H1 (cell line): ENCODE measurements around the gene PTPRG. TPM values are rescaled to one million over a fixed set of nuclear protein-coding genes. Genes with fewer than 3 reads are reported as not detected.

Experiments
- CTCF ChIA-PET: fragments of 300-600 bp; sonication (Branson Sonifier 250); formaldehyde crosslinking; loops from one replicate; lab custom pipeline; 2021; ENCODE audit not compliant: partially characterized antibody; lab: Charles Lee
- POLR2A ChIA-PET: fragments of 300-600 bp; sonication (Branson Sonifier 250); formaldehyde crosslinking; loops from one replicate; lab custom pipeline; 2021; ENCODE audit warnings: inconsistent platforms; ENCODE audit not compliant: partially characterized antibody; lab: Charles Lee
- DNase-seq, 2 experiments: peaks; one replicate each; pipeline versions ENCODE4 v3.0.0 to v3.0.0-alpha.2; 2010 to 2022; ENCODE audit warnings: low spot score in 2 of 2, low read depth in 1 of 2, mixed read lengths in 1 of 2
- FAIRE-seq: peaks from 2 replicates; lab custom pipeline; 2011; peaks lifted over from hg19 to GRCh38; lab: Jason Lieb, UNC
- H2AFZ ChIP-seq: 2 replicates; pipeline ENCODE4 v1.8.1; 2012; ENCODE audit warnings: low read length, inconsistent platforms
- H2AK5ac ChIP-seq: 2 replicates; pipeline ENCODE4 v1.6.1; 2013; ENCODE audit warnings: low read depth, low read length
- H2BK120ac ChIP-seq: replicated peaks from 2 replicates; pipeline ENCODE3; 2013; ENCODE audit warnings: low read depth, low read length, inconsistent platforms
- H2BK12ac ChIP-seq: 2 replicates; pipeline ENCODE4 v1.6.1; 2013; ENCODE audit warnings: low read depth, low read length
- H2BK15ac ChIP-seq: 2 replicates; pipeline ENCODE4 v1.6.1; 2013; ENCODE audit warnings: low read length
- H2BK20ac ChIP-seq: 2 replicates; pipeline ENCODE4 v1.6.1; 2013; ENCODE audit warnings: low read length
- H2BK5ac ChIP-seq: 2 replicates; pipeline ENCODE4 v1.6.1; 2013; ENCODE audit warnings: low read depth, low read length
- H3K14ac ChIP-seq: 2 replicates; pipeline ENCODE4 v1.6.1; 2013; ENCODE audit warnings: inconsistent platforms; ENCODE audit not compliant: insufficient read length
- H3K18ac ChIP-seq: 2 replicates; pipeline ENCODE4 v1.6.1; 2013; ENCODE audit warnings: low read length; ENCODE audit errors: extremely low read depth
- H3K23ac ChIP-seq: 2 replicates; pipeline ENCODE4 v1.6.1; 2013; ENCODE audit warnings: inconsistent platforms; ENCODE audit not compliant: insufficient read length
- H3K23me2 ChIP-seq: 2 replicates; pipeline ENCODE4 v1.6.1; 2013; ENCODE audit warnings: low read depth, low read length
- H3K27ac ChIP-seq: 2 replicates; pipeline ENCODE4 v1.6.1; 2011; ENCODE audit warnings: low read depth, low read length, inconsistent platforms
- H3K27me3 ChIP-seq, 4 experiments: replicated peaks in 1 of 4; 1 replicate in 1 of 4; 2 replicates in 3 of 4; pipeline versions ENCODE4 v1.6.1 to v1.8.1; 2011 to 2013; ENCODE audit warnings: low read length in 3 of 4, mild to moderate bottlenecking in 3 of 4, inconsistent platforms in 2 of 4, mixed read lengths in 2 of 4, moderate library complexity in 1 of 4; ENCODE audit not compliant: control insufficient read depth in 3 of 4, insufficient read depth in 3 of 4; ENCODE audit errors: extremely low read depth in 1 of 4
- H3K36me3 ChIP-seq, 4 experiments: 2 replicates each; pipeline versions ENCODE4 v1.6.1 to v1.8.1; 2011 to 2013; ENCODE audit warnings: mild to moderate bottlenecking in 4 of 4, low read length in 3 of 4, moderate library complexity in 2 of 4, control low read depth in 1 of 4, inconsistent platforms in 1 of 4; ENCODE audit not compliant: insufficient read depth in 4 of 4, control insufficient read depth in 2 of 4
- H3K4ac ChIP-seq: replicated peaks from 2 replicates; pipeline ENCODE3; 2013; ENCODE audit warnings: low read length, low read depth, mixed read lengths, inconsistent platforms; ENCODE audit not compliant: insufficient read length
- H3K4me1 ChIP-seq, 4 experiments: replicated peaks in 1 of 4; 1 replicate in 1 of 4; 2 replicates in 3 of 4; pipeline versions ENCODE4 v1.6.1 to v1.8.1; 2011 to 2013; ENCODE audit warnings: low read length in 3 of 4, inconsistent platforms in 2 of 4, mixed read lengths in 1 of 4; ENCODE audit not compliant: insufficient read depth in 4 of 4, control insufficient read depth in 3 of 4
- H3K4me2 ChIP-seq, 2 experiments: 2 replicates each; pipeline versions ENCODE4 v1.6.1 to v1.8.1; 2011 to 2013; ENCODE audit warnings: low read depth in 2 of 2, low read length in 2 of 2, control low read depth in 1 of 2, inconsistent platforms in 1 of 2, mild to moderate bottlenecking in 1 of 2; ENCODE audit not compliant: insufficient read depth in 1 of 2
- H3K4me3 ChIP-seq, 4 experiments: fragments of 200-600, 300-600 bp in 1 of 4; sonication (generic), shearing (Covaris generic), sonication (Bioruptor Twin) in 1 of 4; 2 replicates each; pipeline versions ENCODE4 v1.5.1 to v1.8.1; 2011 to 2016; ENCODE audit warnings: low read length in 4 of 4, low read depth in 3 of 4, control low read depth in 2 of 4, inconsistent platforms in 2 of 4, mild to moderate bottlenecking in 2 of 4, mixed read lengths in 1 of 4, moderate library complexity in 1 of 4; ENCODE audit not compliant: insufficient read depth in 2 of 4; ENCODE audit errors: extremely low read depth in 1 of 4
- H3K56ac ChIP-seq: replicated peaks from 2 replicates; pipeline ENCODE3; 2013; ENCODE audit warnings: low read depth, mild to moderate bottlenecking, mixed read lengths, low read length, inconsistent platforms; ENCODE audit not compliant: insufficient read length
- H3K79me1 ChIP-seq: 2 replicates; pipeline ENCODE4 v1.6.1; 2013; ENCODE audit warnings: low read depth, low read length, control low read depth
- H3K79me2 ChIP-seq, 2 experiments: 2 replicates each; pipeline versions ENCODE4 v1.6.1 to v1.8.1; 2012 to 2013; ENCODE audit warnings: low read length in 2 of 2, mild to moderate bottlenecking in 2 of 2, inconsistent platforms in 1 of 2; ENCODE audit not compliant: insufficient read depth in 2 of 2, control insufficient read depth in 1 of 2
- H3K9ac ChIP-seq, 4 experiments: replicated peaks in 1 of 4; 1 replicate in 1 of 4; 2 replicates in 3 of 4; pipeline versions ENCODE4 v1.6.1 to v1.8.1; 2011 to 2013; ENCODE audit warnings: low read depth in 3 of 4, low read length in 3 of 4, control low read depth in 2 of 4, mild to moderate bottlenecking in 2 of 4, moderate library complexity in 2 of 4, inconsistent platforms in 1 of 4; ENCODE audit errors: extremely low read depth in 1 of 4
- H3K9me3 ChIP-seq, 2 experiments: 2 replicates each; pipeline versions ENCODE4 v1.6.1 to v1.8.1; 2012 to 2013; ENCODE audit warnings: mild to moderate bottlenecking in 2 of 2, moderate library complexity in 2 of 2, control low read depth in 1 of 2, inconsistent platforms in 1 of 2, low read depth in 1 of 2, low read length in 1 of 2, mixed read lengths in 1 of 2; ENCODE audit not compliant: insufficient read depth in 2 of 2
- H4K20me1 ChIP-seq, 2 experiments: replicated peaks in 1 of 2; 2 replicates each; pipeline versions ENCODE3 to v1.8.1; 2011 to 2013; ENCODE audit warnings: inconsistent platforms in 2 of 2, low read length in 2 of 2, mild to moderate bottlenecking in 1 of 2; ENCODE audit not compliant: insufficient read depth in 2 of 2, control insufficient read depth in 1 of 2
- H4K5ac ChIP-seq: 2 replicates; pipeline ENCODE4 v1.6.1; 2013; ENCODE audit warnings: low read length, low read depth, mixed read lengths, inconsistent platforms; ENCODE audit not compliant: insufficient read length
- H4K8ac ChIP-seq: 2 replicates; pipeline ENCODE4 v1.8.0; 2013; ENCODE audit warnings: mild to moderate bottlenecking, moderate library complexity, low read length, inconsistent platforms; ENCODE audit not compliant: insufficient read depth; ENCODE audit errors: extremely low read depth
- H4K91ac ChIP-seq: replicated peaks from 2 replicates; pipeline ENCODE3; 2013; ENCODE audit warnings: low read length, mixed read lengths, inconsistent platforms; ENCODE audit not compliant: insufficient read length
- ASH2L ChIP-seq: fragments of 200-600, 300-600 bp; sonication (generic); IDR thresholded peaks from one replicate; pipeline ENCODE4 v1.7.1; 2017; ENCODE audit warnings: low read length
- ATF2 ChIP-seq: IDR thresholded peaks from 2 replicates; pipeline ENCODE4 v1.6.1; 2012; ENCODE audit warnings: low read length, inconsistent platforms
- CREB1 ChIP-seq: IDR thresholded peaks from 2 replicates; pipeline ENCODE4 v1.6.1; 2012; ENCODE audit warnings: inconsistent platforms
- HDAC6 ChIP-seq: IDR thresholded peaks from one replicate; pipeline ENCODE4 v1.7.1; 2012; ENCODE audit warnings: low read depth, mild to moderate bottlenecking, inconsistent platforms, low read length, moderate library complexity
- MAX ChIP-seq: IDR thresholded peaks from 2 replicates; pipeline ENCODE4 v1.6.1; 2012; ENCODE audit warnings: inconsistent platforms
- PHF8 ChIP-seq: fragments of 200-600 bp; sonication (generic); conservative IDR thresholded peaks from 2 replicates; pipeline ENCODE4 v1.7.1; 2012; ENCODE audit warnings: low read depth, mild to moderate bottlenecking, inconsistent platforms, low read length, moderate library complexity
- RFX5 ChIP-seq: IDR thresholded peaks from 2 replicates; pipeline ENCODE4 v1.6.1; 2011; ENCODE audit warnings: low read depth, low read length, improper control_type of control experiment, borderline replicate concordance
- SAP30 ChIP-seq: fragments of 300-600 bp; sonication (generic); IDR thresholded peaks from 2 replicates; pipeline ENCODE4 v1.7.1; 2012; ENCODE audit warnings: low read length, moderate library complexity, mild to moderate bottlenecking, inconsistent platforms; ENCODE audit not compliant: insufficient read depth, insufficient replicate concordance
- TAF7 ChIP-seq: optimal IDR thresholded peaks from 2 replicates; pipeline ENCODE3; 2011; ENCODE audit warnings: low read depth, mild to moderate bottlenecking, inconsistent platforms, low read length, moderate library complexity, borderline replicate concordance
- USF2 ChIP-seq: IDR thresholded peaks from 2 replicates; pipeline ENCODE4 v1.6.1; 2011; ENCODE audit warnings: low read length, improper control_type of control experiment
- WGBS, 2 experiments: shearing (Covaris generic) in 1 of 2; methylation state at CpG; one replicate each; pipeline versions ENCODE4 v1.1.6 to v1.1.7; 2013 to 2015; ENCODE audit warnings: low lambda C conversion rate in 2 of 2, mixed read lengths in 2 of 2, inconsistent platforms in 1 of 2, low coverage in 1 of 2, missing lambda C conversion rate in 1 of 2; ENCODE audit not compliant: insufficient replicate concordance in 2 of 2, insufficient coverage in 1 of 2, insufficient read length in 1 of 2; ENCODE audit errors: extremely low coverage in 1 of 2, missing lambda C conversion rate in 1 of 2; 5-methylcytosine and 5-hydroxymethylcytosine counted together
- polyA plus RNA-seq, 7 experiments: library from polyadenylated mRNA; depleted of rRNA in 3 of 7; stranded (reverse) in 5 of 7; unstranded in 2 of 7; fragments of >200 nt in 5 of 7; fragments of 200-250 nt in 2 of 7; gene quantifications; 1 replicate in 5 of 7; 2 replicates in 1 of 7; 4 replicates in 1 of 7; pipeline versions ENCODE4 v1.2.1 to v1.2.3, GENCODE V29; 2011 to 2013; ENCODE audit warnings: missing spikeins in 2 of 7, mixed read lengths in 2 of 7
- total RNA-seq: library from RNA; stranded (reverse); fragmentation: NEBNext Ultra II Directional; extraction: Animal tissue kit (Norgen Biotek cat#: 25700); gene quantifications from 2 replicates; pipeline ENCODE4 v1.2.1, GENCODE V29; 2021

Gene PTPRG
- total and polyA plus RNA-seq, 2 of the 8 experiments (the other 6 are each of a cell fraction or from before 2014, with no cell fraction given), result 23.3 to 96.2 TPM

GRCh38 chr3:61662861-61663260, 101.5 kb downstream of the PTPRG start:
- H4K91ac ChIP-seq, result no peak overlapping the region
- POLR2A ChIA-PET, result interaction anchor here (1.4 to 2.3 kb wide), 3 partner anchors 10 to 101 kb away, joined by 3 to 7 read pairs (median 7); partner anchors contain the start of gene PTPRG
- H3K9ac ChIP-seq, result no peak overlapping the region
- no peak overlapping the region for H4K5ac ChIP-seq
- WGBS, 2 experiments, result 91% methylated on average over 8 of the region's 8 CpGs; no CpG with 5 or more reads in 1 of the 2 experiments
- peaks cover 12 to 23% of the 10 kb centered on the region in 2 experiments for H4K20me1 ChIP-seq
- no peak overlapping the region for H2BK20ac ChIP-seq
- no peak overlapping the region; the same call in 1 of the 2 replicates for H2BK12ac ChIP-seq
- no peak overlapping the region for H2AK5ac ChIP-seq
- no peak overlapping the region for H2BK5ac ChIP-seq
- no peak overlapping the region for H3K4ac ChIP-seq
- no peak overlapping the region for H2AFZ ChIP-seq
- no peak for TF ChIP-seq PHF8
- TF ChIP-seq HDAC6, result no peak
- no peak for TF ChIP-seq ATF2
- no peak for TF ChIP-seq CREB1
- TF ChIP-seq MAX, result no peak
- TF ChIP-seq RFX5, result no peak
- TF ChIP-seq USF2, result no peak
- TF ChIP-seq SAP30, result no peak
- TF ChIP-seq TAF7, result no peak
- TF ChIP-seq ASH2L, result no peak
- H3K36me3 ChIP-seq, result peaks cover 0 to 5% (median 0%) of the 10 kb centered on the region in 4 experiments; a peak in 1 of 8 replicates
- no peak overlapping the region; a peak in 1 of 4 replicates for H3K4me2 ChIP-seq
- no peak overlapping the region for H4K8ac ChIP-seq
- DNase-seq, result no peak
- no peak overlapping the region for H3K4me3 ChIP-seq
- no peak for FAIRE-seq
- no peaks in the 10 kb centered on the region for H3K9me3 ChIP-seq
- CTCF ChIA-PET, result interaction anchor here (0.6 to 1.1 kb wide), 3 partner anchors 99 to 270 kb away, joined by 3 to 4 read pairs (median 3); no protein-coding TSS in a partner anchor
- H3K79me2 ChIP-seq, result peaks cover 10 to 98% of the 10 kb centered on the region in 2 experiments
- no peak overlapping the region for H2BK15ac ChIP-seq
- H3K23me2 ChIP-seq, result no peaks in the 10 kb centered on the region
- no peak overlapping the region for H3K56ac ChIP-seq
- no peak overlapping the region for H3K23ac ChIP-seq
- H3K18ac ChIP-seq, result no peak overlapping the region
- H2BK120ac ChIP-seq, result no peak overlapping the region
- no peak overlapping the region for H3K14ac ChIP-seq
- peaks cover 12% of the 10 kb centered on the region for H3K79me1 ChIP-seq
- H3K4me1 ChIP-seq, result peaks cover 3 to 21% (median 10%) of the 10 kb centered on the region in 4 experiments
- H3K27me3 ChIP-seq, result no peaks in the 10 kb centered on the region
- H3K27ac ChIP-seq, result no peak overlapping the region
